Peyer's patch (tissue), 4 donors: ENCODE data around the gene ZNF627. TPM values are rescaled to one million over a fixed set of nuclear protein-coding genes. Genes with fewer than 3 reads are reported as not detected.
A peak's percentile ranks its signal among the peaks of the same experiment; 100 is the strongest.

Experiments used
- DNase-seq, 3 donors: peaks; one replicate each; pipeline ENCODE4 v3.0.0-alpha.2; 2017 to 2019
- H3K27ac ChIP-seq, 4 donors: fragments of 200-600 bp; sonication (generic); one replicate each; pipeline ENCODE4 v1.5.1; 2016 to 2019
- H3K27me3 ChIP-seq, 2 donors: fragments of 200-600 bp; sonication (generic); one replicate each; pipeline ENCODE4 v1.5.1; 2019
- H3K36me3 ChIP-seq, 3 donors: fragments of 200-600 bp; sonication (generic); one replicate each; pipeline ENCODE4 v1.5.1; 2016 to 2019
- H3K4me1 ChIP-seq, 4 donors: fragments of 200-600 bp; sonication (generic); one replicate each; pipeline ENCODE4 v1.5.1; 2016 to 2019
- H3K4me3 ChIP-seq, 4 donors: fragments of 200-600 bp; sonication (generic); 1 replicate in 3 of 4; 2 replicates in 1 of 4; pipeline ENCODE4 v1.5.1; 2016 to 2019; ENCODE audit warnings: mild to moderate bottlenecking in 1 of 4
- H3K9me3 ChIP-seq, 4 donors: fragments of 200-600 bp; sonication (generic); one replicate each; pipeline ENCODE4 v1.5.1; 2016 to 2019; ENCODE audit warnings: mild to moderate bottlenecking in 1 of 4
- CTCF ChIP-seq, 6 experiments: fragments of 450-650 bp in 4 of 6; fragments of 200-600 bp in 2 of 6; sonication (generic) in 1 of 6; IDR thresholded peaks; one replicate each; pipeline ENCODE4 v1.5.1; 2017 to 2019; ENCODE audit warnings: antibody characterized with exemption in 6 of 6, mild to moderate bottlenecking in 3 of 6, moderate library complexity in 1 of 6
- POLR2A ChIP-seq, 2 donors: fragments of 450-650 bp; IDR thresholded peaks; one replicate each; pipeline ENCODE4 v1.5.1; 2017; ENCODE audit warnings: antibody characterized with exemption in 2 of 2, mild to moderate bottlenecking in 2 of 2, moderate library complexity in 2 of 2
- total RNA-seq, 4 donors: library from RNA; depleted of rRNA; stranded (reverse); fragments of >200 nt; gene quantifications; one replicate each; pipeline ENCODE4 v1.1.0, GENCODE V29; 2016

The ZNF627 gene
- total RNA-seq, 4 donors from 2014 or later: 4.4 to 10.7 (median 5.5) TPM

GRCh38 chr19:11581740-11582139 is 15.5 kb upstream of the ZNF627 start:
- peaks cover 0 to 32% (median 15%) of the 10 kb centered on the region in 4 donors for H3K4me1 ChIP-seq
- no peaks in the 10 kb centered on the region for H3K27me3 ChIP-seq
- no peak overlapping the region for H3K4me3 ChIP-seq
- TF ChIP-seq POLR2A (IDR thresholded peaks at IDR 0.05) (no peak), CTCF (IDR thresholded peaks at IDR 0.05) (no peak)
- peak in 2 of 3 donors; percentile 85 to 86 for DNase-seq
- H3K36me3 ChIP-seq: no peaks in the 10 kb centered on the region
- H3K27ac ChIP-seq: peak overlapping the region in 3 of 4 donors; percentile 52 to 93 (median 63)
- no peaks in the 10 kb centered on the region for H3K9me3 ChIP-seq

GRCh38 chr19:11586331-11586730 is 11.0 kb upstream of the ZNF627 start:
- TF ChIP-seq POLR2A (IDR thresholded peaks at IDR 0.05) (no peak), CTCF (IDR thresholded peaks at IDR 0.05) (no peak)
- no peaks in the 10 kb centered on the region for H3K36me3 ChIP-seq
- peaks cover 0 to 12% (median 5%) of the 10 kb centered on the region in 4 donors for H3K4me1 ChIP-seq
- H3K27ac ChIP-seq: no peak overlapping the region
- H3K9me3 ChIP-seq: no peaks in the 10 kb centered on the region
- DNase-seq: no peak
- H3K27me3 ChIP-seq: no peaks in the 10 kb centered on the region
- no peak overlapping the region for H3K4me3 ChIP-seq

GRCh38 chr19:11587302-11587974 is 9.8 kb upstream of the ZNF627 start:
- peak overlapping the region in 1 of 4 donors; percentile 11 for H3K27ac ChIP-seq
- H3K4me1 ChIP-seq: peaks cover 0 to 4% (median 2%) of the 10 kb centered on the region in 4 donors
- no peaks in the 10 kb centered on the region for H3K27me3 ChIP-seq
- TF ChIP-seq POLR2A (IDR thresholded peaks at IDR 0.05): no peak
- TF ChIP-seq CTCF (IDR thresholded peaks at IDR 0.05): peak; percentile 88 to 95 (median 93)
- peak; percentile 80 to 91 (median 81) for DNase-seq
- no peaks in the 10 kb centered on the region for H3K36me3 ChIP-seq
- peak overlapping the region in 2 of 4 donors; percentile 8 to 34 for H3K4me3 ChIP-seq
- no peaks in the 10 kb centered on the region for H3K9me3 ChIP-seq

DNA sequence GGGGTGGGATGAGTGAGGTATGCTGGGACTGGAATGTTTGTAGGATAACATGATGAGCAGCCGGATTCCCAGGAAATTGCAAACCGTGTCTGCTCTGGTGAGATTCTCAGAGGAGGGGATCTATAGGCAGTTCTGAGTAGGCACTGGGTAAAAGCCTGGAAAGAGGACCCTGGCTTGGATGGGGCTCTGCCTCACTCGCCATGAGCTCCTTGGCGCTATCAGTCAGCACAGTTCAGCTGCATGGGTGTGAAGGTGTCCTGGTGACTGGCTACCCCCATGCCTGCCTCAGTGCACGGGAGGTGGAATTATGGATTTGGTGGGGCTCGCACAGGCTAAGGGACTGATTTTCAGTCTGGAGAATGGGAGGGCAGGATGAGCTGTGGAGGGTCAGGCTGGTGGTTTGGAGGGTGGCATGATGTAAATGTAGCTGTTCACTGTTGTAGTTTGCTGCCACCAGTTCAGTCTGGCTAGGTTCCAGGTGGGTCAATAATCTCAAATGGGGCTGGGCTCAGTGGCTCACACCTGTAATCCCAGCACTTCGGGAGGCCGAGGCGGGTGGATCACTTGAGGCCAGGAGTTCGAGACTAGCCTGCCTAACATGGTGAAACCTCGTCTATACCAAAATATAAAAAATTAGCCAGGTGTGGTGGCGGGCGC is 9.2 kb upstream of the ZNF627 start:
- peaks cover 0 to 4% (median 0%) of the 10 kb centered on the region in 4 donors for H3K4me1 ChIP-seq
- TF ChIP-seq POLR2A (IDR thresholded peaks at IDR 0.05): no peak
- TF ChIP-seq CTCF (IDR thresholded peaks at IDR 0.05): no peak
- H3K4me3 ChIP-seq: peak overlapping the region in 2 of 4 donors; percentile 8 to 34
- DNase-seq: no peak
- H3K27ac ChIP-seq: no peak overlapping the region
- no peaks in the 10 kb centered on the region for H3K27me3 ChIP-seq
- H3K36me3 ChIP-seq: no peaks in the 10 kb centered on the region
- no peaks in the 10 kb centered on the region for H3K9me3 ChIP-seq

GRCh38 chr19:11594084-11594483 is 3.2 kb upstream of the ZNF627 start:
- Histone ChIP-seq H3K36me3 (no peaks in the 10 kb centered on the region), H3K4me1 (peaks cover 0 to 7% (median 2%) of the 10 kb centered on the region in 4 donors), H3K9me3 (no peaks in the 10 kb centered on the region), H3K4me3 (no peak overlapping the region), H3K27ac (no peak overlapping the region), H3K27me3 (no peaks in the 10 kb centered on the region)
- no peak for TF ChIP-seq CTCF (IDR thresholded peaks at IDR 0.05)
- DNase-seq: no peak
